Measurements from ENCODE around the gene TNFSF13B. TPM values are rescaled to one million over a fixed set of nuclear protein-coding genes. Genes with fewer than 3 reads are reported as not detected.

TNFSF13B gene
- total and polyA plus RNA-seq, 10 donors, result 7.7 to 82.1 (median 31.0) TPM

DNA sequence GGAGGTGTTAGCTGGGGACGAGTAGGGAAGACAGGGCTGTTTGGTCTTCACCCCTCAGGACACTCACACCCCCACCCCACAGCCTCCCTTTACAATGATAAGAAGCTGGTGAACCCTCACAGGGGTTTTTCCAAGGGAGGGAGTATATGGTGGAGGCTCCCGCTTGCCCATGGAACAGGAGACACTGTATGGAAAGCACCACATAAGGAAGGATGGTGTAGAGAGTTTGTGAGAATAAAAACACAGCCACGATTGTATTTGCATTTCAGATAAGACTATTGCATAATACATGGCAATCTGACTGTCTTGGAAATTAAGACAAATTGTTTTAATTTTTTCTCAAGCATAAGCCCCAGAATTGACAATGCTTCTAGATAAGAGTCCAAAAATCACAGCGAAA lies 46.9 kb downstream of the TNFSF13B start:
- intact Hi-C loops (cut with DNase I; ENCODE audit: low total_unique reads), result no loop called here

DNA sequence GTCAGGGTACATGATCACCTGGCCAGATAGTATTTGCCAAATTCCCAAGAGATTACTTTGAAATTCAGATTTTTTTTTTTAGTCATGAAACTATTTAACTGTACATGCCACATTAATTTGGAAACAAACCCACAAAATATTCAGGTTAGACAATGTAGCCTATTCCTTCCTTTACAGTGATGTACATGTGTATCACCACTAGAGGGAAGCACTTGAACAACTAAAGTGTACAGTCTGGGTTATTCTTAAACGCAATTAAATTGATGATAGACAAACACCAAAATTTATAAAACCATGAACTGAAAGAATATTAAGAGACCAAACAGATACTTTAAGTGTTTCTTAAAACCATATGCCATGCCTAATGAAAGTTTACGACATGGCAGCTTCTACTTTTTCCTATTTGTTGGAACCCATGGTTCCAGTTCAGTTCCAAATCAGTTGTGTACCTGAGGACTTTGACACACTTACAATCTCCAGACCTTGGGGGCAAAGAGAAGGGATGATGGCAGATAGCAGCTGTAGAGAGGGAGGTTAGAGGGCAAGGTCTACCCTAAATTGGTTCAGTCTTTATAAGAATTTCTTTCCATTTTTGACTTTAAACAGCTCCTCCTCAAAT lies 52.8 kb downstream of the TNFSF13B start:
- H3K27me3 ChIP-seq (replicated peaks in 1 of 7), result peaks cover 0 to 1% (median 0%) of the 10 kb centered on the region in 7 donors
- DNase-seq, result no peak
- peak overlapping the region in 2 of 8 donors; percentile 48 to 81 for H3K27ac ChIP-seq
- H3K36me3 ChIP-seq, result no peaks in the 10 kb centered on the region
- H3K9me3 ChIP-seq, result peaks cover 0 to 3% (median 0%) of the 10 kb centered on the region in 8 donors
- intact Hi-C loops (cut with DNase I; ENCODE audit: low total_unique reads), result loop anchor here (5.0 kb wide), 1 partner anchor 575 kb away; no protein-coding TSS in a partner anchor
- TF ChIP-seq, protein P1, sequence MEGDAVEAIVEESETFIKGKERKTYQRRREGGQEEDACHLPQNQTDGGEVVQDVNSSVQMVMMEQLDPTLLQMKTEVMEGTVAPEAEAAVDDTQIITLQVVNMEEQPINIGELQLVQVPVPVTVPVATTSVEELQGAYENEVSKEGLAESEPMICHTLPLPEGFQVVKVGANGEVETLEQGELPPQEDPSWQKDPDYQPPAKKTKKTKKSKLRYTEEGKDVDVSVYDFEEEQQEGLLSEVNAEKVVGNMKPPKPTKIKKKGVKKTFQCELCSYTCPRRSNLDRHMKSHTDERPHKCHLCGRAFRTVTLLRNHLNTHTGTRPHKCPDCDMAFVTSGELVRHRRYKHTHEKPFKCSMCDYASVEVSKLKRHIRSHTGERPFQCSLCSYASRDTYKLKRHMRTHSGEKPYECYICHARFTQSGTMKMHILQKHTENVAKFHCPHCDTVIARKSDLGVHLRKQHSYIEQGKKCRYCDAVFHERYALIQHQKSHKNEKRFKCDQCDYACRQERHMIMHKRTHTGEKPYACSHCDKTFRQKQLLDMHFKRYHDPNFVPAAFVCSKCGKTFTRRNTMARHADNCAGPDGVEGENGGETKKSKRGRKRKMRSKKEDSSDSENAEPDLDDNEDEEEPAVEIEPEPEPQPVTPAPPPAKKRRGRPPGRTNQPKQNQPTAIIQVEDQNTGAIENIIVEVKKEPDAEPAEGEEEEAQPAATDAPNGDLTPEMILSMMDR (IDR thresholded peaks at IDR 0.05 in 8 of 11, conservative IDR thresholded peaks at IDR 0.05 in 3 of 11), result peak; percentile 56 to 86 (median 73)
- no peak for TF ChIP-seq POLR2AphosphoS5 (IDR thresholded peaks at IDR 0.05)
- 20 to 33% (median 28%) methylated on average over 2 of the region's 2 CpGs for WGBS, 5 donors
- no peak overlapping the region for H3K4me3 ChIP-seq
- H3K4me1 ChIP-seq, result peaks cover 0 to 38% (median 12%) of the 10 kb centered on the region in 6 donors

More for the DNA sequence above, 46.9 kb downstream of the TNFSF13B start:
- WGBS, 5 donors, result 59 to 81% (median 71%) methylated on average over 4 of the region's 4 CpGs
- peaks cover 0 to 12% (median 8%) of the 10 kb centered on the region in 6 donors for H3K4me1 ChIP-seq
- TF ChIP-seq, protein P1 (IDR thresholded peaks at IDR 0.05 in 8 of 11, conservative IDR thresholded peaks at IDR 0.05 in 3 of 11), result no peak
- no peak for TF ChIP-seq POLR2A (IDR thresholded peaks at IDR 0.05)
- TF ChIP-seq POLR2AphosphoS5 (IDR thresholded peaks at IDR 0.05), result no peak
- peaks cover 0 to 3% (median 0%) of the 10 kb centered on the region in 8 donors for H3K9me3 ChIP-seq
- H3K36me3 ChIP-seq, result no peaks in the 10 kb centered on the region
- DNase-seq, result no peak
- H3K4me3 ChIP-seq, result no peak overlapping the region
- H3K27ac ChIP-seq, result no peak overlapping the region
- H3K27me3 ChIP-seq (replicated peaks in 1 of 7), result no peaks in the 10 kb centered on the region

DNA sequence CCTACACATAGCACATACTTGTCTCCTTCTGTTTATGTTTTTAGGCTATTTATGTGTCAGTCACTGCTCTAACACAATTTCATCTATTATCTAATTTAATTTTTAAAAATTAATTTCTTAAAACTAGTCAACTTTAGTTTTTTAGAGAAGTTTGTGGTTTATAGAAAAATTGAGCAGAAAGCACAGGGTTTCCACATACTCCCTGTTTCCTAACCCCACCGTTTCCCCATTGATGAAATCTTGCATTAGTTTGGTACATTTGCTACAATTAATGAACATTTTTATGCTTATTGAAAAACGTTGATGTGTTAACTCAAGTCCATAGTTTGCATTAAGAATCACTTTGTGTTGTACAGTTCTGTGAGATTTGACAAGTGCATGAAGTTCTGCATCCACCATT lies 53.5 kb downstream of the TNFSF13B start:
- intact Hi-C loops (cut with DNase I; ENCODE audit: low total_unique reads), result loop anchor here (5.0 kb wide), 1 partner anchor 574 kb away; no protein-coding TSS in a partner anchor
- DNase-seq, result no peak
- Histone ChIP-seq H3K9me3 (peaks cover 0 to 3% (median 0%) of the 10 kb centered on the region in 8 donors), H3K4me3 (no peak overlapping the region), H3K27me3 (replicated peaks in 1 of 7) (peaks cover 0 to 4% (median 0%) of the 10 kb centered on the region in 7 donors), H3K36me3 (no peaks in the 10 kb centered on the region), H3K4me1 (peaks cover 0 to 38% (median 12%) of the 10 kb centered on the region in 6 donors), H3K27ac (peak overlapping the region in 3 of 8 donors; percentile 43 to 81 (median 48))
- TF ChIP-seq POLR2A (IDR thresholded peaks at IDR 0.05), result no peak
- TF ChIP-seq, protein P1 (IDR thresholded peaks at IDR 0.05 in 8 of 11, conservative IDR thresholded peaks at IDR 0.05 in 3 of 11), result no peak
- no peak for TF ChIP-seq POLR2AphosphoS5 (IDR thresholded peaks at IDR 0.05)
- 23 to 48% (median 40%) methylated on average over 2 of the region's 2 CpGs for WGBS, 5 donors

DNA sequence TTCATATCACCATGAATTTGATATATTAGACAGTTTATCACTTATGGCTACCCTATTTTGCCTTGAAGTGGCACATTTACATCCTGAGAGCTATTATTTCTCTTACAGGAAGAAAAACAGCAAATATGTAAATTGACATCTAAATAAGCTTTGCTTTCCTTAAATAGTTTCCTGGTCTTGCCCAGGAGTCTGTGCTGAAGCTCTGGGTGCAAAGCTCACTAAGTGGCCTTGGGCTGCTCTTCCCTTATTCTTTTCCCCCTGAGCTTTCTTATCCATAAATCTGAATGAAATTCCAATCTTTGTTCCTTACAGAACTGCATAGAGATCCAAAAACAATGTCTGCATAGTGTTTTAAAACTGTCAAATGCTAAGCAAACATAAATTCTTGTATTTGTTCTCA lies 56.3 kb downstream of the TNFSF13B start:
- Histone ChIP-seq H3K4me1 (peaks cover 0 to 38% (median 12%) of the 10 kb centered on the region in 6 donors), H3K27ac (peak overlapping the region in 6 of 8 donors; percentile 7 to 81 (median 47)), H3K27me3 (replicated peaks in 1 of 7) (peaks cover 0 to 14% (median 0%) of the 10 kb centered on the region in 7 donors), H3K36me3 (no peaks in the 10 kb centered on the region), H3K9me3 (no peaks in the 10 kb centered on the region), H3K4me3 (peak overlapping the region in 1 of 8 donors; percentile 17)
- DNase-seq, result no peak
- intact Hi-C loops (cut with DNase I; ENCODE audit: low total_unique reads), result no loop called here
- TF ChIP-seq POLR2A (IDR thresholded peaks at IDR 0.05) (no peak), POLR2AphosphoS5 (IDR thresholded peaks at IDR 0.05) (no peak)
- TF ChIP-seq, protein P1 (IDR thresholded peaks at IDR 0.05 in 8 of 11, conservative IDR thresholded peaks at IDR 0.05 in 3 of 11), result no peak

Measured in spleen (tissue), 11 donors.